NCI-H146 treated with DMSO at 0.1 percent for 48 hours (cell line): ENCODE measurements around the gene ERO1A.
"Not testable (repeated sequence)": the region's sequence is repeated elsewhere in the genome, so short reads cannot be mapped to it uniquely, and the experiment has no call there.

Source experiments
- DNase-seq: peaks from one replicate; lab custom pipeline; 2025; ENCODE audit not compliant: unreplicated experiment; lab: John Stamatoyannopoulos, UW

Gene ERO1A

DNA sequence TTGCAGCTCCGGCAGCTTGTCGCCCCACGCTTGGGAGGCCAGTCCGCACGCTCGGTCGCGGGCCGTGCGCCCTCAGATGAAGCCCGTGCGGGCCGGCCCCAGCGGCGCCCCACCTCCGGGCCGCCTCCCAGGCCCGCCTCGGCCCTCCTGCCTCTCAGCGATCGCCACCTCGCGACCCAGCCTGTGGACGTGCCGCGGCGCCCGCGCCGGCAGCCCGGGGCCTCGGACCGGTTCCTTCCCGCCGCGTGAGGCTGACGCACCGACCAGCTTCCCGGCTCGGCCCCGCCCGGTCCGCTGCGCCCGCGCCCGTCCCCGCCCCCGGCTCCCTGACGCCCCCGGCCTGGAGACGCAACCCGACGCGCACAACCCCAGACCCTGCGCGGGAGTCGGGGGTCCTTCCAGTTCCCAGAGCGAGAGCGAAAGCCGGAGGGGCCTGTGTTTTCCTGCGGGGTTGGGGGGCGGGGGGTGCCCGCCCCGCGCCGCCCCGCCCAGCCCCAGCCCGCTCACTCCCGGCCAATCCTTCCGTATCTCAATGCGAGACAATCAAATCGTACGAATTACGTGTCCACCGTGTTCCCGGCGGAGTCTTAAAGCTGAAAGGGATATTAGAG is at the start of gene ERO1A:
ERO1A (minus strand) TSS at position 78 of the 611 bp plus-strand sequence; CDS start at position 1, 77 bp downstream.
- DNase-seq, result peak; percentile 75

DNA sequence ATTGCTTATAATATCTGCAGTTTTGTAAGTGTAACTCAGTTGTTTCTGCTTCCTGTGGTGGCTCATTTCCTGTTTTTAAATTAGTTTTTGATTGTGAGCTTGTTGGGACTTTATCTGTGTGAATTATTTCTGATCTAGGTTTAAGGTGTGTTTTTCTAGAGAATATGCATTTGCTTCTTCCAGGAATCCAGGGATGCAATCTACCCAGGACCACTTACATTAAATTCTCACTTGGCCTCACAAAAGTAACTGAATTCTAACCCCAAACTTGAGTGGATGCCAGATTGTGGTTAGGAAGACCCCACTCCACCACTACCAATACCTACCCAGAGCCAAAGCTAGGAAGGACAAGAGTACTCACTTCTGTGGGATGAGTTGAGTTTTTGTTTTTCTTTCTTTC is 46.5 kb upstream of the ERO1A start:
- no peak for DNase-seq

DNA sequence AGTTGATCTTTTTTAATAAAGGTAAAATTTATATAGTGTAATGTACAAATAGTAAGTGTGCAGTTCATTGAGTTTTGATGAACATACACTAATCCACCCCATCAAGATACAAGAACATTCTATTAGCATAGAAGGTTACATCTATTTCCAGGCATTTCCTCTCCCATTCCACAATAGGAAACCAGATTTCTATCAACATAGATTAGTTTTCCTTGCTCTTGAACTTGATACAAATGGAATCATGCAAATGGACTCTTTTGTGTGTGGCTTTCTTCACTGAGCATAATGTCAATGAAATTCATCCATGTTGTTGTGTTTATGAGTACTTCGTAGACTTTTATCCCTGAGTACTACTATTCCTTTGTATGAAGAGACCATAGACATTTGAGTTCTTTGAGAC is 45.4 kb upstream of the ERO1A start:
- DNase-seq, result no peak

DNA sequence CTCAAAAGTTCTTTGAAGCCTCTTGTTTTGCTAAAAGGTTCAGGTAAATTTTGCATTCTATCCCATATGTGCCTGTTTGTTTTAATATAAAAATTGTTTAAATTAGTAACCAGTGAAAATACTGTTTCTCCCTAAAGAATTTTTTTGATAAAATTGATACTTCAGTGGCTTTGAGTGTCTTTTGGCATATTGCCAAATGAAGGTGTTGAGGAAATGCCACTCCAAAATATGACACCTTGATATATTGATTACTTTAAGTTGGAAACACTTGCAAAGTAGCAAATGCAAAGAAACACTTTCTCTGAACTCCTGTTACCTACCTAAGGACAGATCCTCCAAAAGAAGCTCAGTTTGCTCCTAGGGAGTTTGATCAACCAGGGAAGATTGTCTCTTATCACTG is 43.1 kb upstream of the ERO1A start:
- no peak for DNase-seq

GRCh38 chr14:52735921-52736489 is 40.6 kb upstream of the ERO1A start:
- DNase-seq, result no peak

DNA sequence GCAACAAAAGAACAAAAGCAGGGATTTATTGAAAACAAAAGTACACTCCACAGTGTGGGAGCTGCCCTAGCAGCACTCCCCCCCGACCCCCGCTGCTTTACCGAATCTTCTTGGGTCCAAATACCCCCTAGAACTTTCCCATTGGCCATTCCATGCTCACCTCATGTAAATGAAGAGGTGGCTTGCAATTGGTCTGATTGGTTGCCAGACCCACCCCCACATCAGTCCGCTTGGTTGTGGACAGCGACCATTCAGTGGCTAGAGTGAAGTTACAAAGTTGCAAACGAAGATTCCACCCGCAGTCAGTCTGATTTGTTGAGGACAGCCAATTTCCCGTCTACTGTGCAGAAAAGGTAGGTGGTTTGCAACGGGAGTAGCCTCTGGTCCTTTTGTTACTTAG is 38.5 kb upstream of the ERO1A start:
- DNase-seq, result no peak

DNA sequence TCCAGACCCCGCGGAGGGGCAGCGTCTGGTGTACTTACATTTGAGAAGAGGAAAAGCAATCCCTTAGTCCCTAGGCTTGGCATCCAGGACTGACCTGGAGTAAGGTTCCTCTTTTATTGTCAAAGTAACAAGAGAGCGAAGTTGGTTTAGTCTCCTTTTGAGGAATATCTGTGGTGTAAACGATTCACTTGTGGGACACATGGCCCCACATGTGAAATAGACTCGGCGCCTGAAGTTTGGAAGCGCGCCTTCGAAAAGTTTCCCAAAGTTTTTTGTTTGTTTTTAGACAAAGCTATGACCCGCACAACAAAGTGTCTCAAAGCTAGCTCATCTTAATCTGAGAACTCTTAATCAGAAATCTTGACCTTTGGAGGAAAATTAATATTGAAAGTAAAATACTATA is 35.4 kb upstream of the ERO1A start:
- no peak for DNase-seq

DNA sequence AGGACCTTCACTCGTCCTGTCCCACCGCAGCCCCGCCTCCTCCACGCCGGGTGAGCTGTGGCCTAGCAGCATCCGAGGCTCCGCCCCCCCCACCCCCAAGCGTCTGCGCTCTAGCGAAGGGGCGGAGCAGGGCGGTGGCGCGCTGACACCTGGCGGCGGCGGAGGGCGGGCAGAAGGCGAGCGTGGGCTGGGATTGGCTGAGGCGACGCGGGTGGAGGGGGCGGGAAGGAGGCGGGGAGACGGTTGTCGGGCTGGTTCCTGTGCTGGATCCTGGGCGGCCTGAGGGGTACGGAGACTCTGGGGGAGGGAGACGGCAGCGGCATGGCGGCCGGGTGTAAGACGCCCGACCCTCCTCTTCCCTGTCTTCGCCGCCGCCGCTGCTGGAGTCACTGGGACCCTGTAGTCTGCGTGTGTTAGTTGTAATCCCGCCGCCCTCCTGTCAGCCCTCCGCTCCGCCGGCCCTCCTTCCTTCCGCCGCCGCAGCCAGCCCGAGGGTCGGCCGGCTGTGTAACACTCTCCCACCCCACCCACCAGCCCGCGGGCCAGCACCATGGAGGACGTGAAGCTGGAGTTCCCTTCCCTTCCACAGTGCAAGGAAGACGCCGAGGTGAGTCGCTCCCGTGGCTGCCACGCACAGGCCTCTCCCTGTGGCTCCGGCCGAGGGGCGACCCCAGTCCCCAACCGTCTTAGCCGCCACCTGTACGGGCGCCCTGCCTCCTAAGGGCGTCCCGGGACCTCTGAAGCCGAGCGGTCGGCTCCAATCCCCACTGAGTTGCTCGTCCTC is 34.8 kb upstream of the ERO1A start, which contains the start of gene STYX:
STYX (plus strand) TSS at position 242 of the 784 bp plus-strand sequence; CDS start at position 551, 309 bp downstream.
- peak; percentile 88 for DNase-seq

- DNase-seq, result no peak
Measured at GRCh38 chr14:52729585-52729924, 34.2 kb upstream of the ERO1A start.

- not testable (repeated sequence) for DNase-seq
Measured at GRCh38 chr14:52729035-52729434, 33.7 kb upstream of the ERO1A start.

GRCh38 chr14:52727509-52727908 is 32.2 kb upstream of the ERO1A start:
- DNase-seq, result not testable (repeated sequence)

- DNase-seq, result no peak
Measured at GRCh38 chr14:52724360-52724644, 28.9 kb upstream of the ERO1A start.

DNA sequence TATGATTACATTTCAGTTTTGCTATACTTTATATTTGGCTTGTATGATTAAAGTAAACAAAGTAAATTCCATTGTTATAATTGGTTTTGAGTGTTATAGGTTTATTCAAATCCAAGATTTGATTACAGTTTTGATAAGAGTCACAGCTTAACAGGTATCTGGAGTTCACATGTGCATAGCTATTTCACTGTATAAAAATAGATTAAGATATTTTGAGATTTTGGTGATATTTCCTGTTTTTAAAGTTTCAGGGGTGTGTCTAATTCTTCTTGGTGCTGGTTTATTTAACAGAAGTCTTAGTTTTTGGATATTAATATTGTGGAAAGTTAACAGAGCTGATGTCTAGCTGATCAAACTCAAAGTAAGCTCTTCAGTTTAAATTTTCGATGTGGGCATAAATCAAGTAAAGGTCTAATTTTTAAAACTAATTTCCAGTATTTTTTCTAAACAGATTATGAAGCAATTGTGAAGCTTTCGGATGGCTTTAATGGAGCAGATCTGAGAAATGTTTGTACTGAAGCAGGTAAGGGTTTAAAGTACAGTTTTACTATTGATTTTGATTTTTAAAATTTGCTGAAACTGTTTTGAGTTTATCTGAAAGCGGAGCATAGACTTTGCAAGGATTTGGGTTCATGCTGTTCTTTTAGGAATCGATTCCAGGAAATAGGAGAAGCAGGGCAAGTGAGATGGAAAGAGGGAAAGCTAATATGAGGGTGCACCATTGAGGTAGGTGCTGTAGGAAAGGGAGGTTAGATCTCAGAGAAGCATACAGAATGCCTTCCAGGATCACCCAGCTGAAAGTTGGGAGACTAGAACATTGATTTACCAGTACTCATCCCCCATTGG is 28.4 kb upstream of the ERO1A start:
- DNase-seq, result no peak

GRCh38 chr14:52716155-52716554 is 20.8 kb upstream of the ERO1A start:
- no peak for DNase-seq

DNA sequence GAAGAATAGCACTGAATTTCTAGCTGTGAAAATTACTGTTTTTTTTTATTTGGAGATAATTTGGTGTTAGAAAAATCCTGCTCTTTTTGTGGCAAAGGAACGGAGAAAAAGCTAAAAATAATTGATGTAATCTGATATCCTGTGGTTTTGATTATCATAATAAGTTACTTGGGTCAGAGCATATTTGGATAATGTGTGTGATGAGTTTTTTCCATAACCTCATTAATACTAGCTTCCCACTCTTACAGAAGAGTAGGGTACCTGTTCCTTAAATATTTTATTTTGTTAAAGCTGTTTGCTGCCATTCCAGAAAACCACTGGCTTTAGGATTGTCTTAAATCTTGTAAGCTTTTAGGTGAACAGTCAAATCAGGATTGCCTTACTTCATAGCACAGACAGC is 16.3 kb upstream of the ERO1A start:
- DNase-seq, result no peak

DNA sequence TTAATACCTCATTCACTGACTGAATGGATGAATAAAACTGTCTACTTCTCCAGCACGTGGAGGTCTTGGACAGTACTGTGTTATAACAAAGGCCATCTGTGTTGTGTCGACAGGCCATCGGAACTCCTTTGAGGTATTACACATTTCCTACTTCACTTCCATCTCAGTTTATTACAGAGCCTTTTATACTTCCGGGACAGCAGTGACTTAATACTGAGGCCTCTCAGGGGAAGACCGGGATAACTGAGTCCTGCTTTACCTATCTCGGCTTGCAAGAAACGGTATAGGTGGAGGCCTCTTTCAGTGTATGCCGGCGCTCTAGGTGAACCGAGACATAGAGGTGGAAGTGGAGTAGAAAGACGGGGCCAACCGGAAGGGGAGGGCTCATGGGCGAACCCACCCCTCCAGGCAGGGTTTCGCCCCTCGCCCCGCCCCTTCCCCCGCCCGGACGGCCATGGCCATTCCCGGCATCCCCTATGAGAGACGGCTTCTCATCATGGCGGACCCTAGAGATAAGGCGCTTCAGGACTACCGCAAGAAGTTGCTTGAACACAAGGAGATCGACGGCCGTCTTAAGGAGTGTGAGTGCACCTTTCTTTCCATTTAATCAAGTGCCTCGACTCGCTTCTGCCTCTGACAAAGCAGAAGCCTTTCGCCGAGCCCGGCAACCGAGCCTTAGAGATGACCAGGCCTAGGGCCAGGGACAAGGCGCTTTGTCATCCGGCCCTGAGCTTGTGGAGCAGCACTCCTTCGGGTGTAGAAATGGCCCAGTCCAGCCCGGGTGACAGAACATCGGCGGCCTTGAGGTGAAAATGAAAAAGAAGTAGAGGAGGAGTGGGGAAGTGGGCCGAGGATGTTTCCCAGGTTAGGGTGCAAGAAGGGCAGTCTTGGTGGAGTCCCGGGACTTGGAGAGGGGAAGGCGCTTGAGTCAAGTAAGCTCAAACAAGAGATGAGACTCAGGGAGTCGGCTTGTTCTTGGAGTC is 11.7 kb upstream of the ERO1A start, which contains the start of gene PSMC6:
PSMC6 (plus strand) TSS at position 477 of the 983 bp plus-strand sequence; CDS start at position 497, 20 bp downstream.
- peak; percentile 91 for DNase-seq

DNA sequence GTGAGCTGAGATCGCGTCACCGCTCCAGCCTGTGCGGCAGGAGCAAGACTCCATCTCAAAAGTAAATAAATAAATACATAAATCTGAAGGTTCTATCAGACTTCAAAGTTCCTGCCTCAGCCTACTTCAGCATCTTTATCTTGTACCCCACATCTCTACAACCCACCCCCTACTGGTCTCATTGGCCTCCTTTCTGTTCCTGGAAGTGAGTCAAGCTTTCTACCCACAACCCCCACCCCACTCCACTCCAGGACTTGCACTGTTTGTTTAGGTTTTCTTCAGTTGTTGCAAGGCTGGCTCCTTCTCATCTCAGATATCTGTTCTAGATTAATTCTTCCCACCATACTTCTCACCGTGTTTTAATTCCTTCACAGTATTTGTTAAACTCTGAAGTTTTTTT is 10.9 kb upstream of the ERO1A start:
- no peak for DNase-seq

- DNase-seq, result no peak
Measured at GRCh38 chr14:52703664-52704063, 8.3 kb upstream of the ERO1A start.

DNA sequence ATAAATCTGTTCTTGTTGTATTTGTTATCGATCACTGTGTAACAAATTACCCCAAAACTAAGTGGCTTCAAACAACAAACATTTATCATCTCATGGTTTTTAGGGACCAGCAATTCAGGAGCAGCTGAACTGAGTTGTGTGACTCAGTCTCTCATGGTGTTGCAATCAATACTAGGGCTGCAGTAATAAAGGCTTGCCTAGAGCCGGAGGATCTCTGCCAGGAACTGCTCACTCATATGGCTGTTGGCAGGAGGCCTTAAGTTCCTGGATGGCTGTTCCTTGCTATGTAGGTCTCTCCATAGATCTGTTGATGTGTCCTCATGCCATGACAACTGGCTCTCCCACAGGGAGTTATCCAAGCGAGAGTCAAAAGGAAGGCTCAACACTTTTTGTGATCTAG is 7.9 kb upstream of the ERO1A start:
- no peak for DNase-seq

DNA sequence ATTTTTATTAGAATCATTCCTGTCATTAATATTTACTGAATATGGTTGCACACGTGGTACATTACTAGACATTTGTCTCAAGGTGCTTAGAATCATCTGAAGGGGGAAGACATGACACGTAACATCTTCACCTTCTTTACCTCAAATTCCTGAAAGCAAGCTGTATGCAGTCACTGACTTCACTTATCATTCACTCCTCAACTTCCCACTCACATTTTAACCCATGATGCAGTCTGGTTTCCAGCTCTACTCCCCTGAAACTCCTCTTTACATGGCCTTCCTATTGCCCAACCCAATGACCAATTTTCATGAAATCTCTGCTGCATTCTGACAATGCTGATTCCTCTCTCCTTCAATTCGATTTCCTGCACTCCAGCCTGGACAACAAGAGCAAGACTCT is 5.9 kb upstream of the ERO1A start:
- DNase-seq, result no peak
